Stimulated activated CD4-positive, alpha-beta T cell treated with anti-CD3 and anti-CD28 coated beads, Interleukin-1b, Interleukin-23, amount 100 ng/mL, for 4 hours (primary cell): ENCODE results near the gene BMX.

Experiments
- DNase-seq, 2 donors: peaks; one replicate each; pipeline ENCODE4 v3.0.0-alpha.2; 2020; ENCODE audit warnings: low read depth in 2 of 2

BMX gene

GRCh38 chrX:15507005-15507404, 6.4 kb downstream of the BMX start:
- DNase-seq, result no peak

- no peak for DNase-seq
These were observed 9.2 kb downstream of the BMX start for GRCh38 chrX:15509845-15510244.

GRCh38 chrX:15511563-15511962, 11.0 kb downstream of the BMX start:
- no peak for DNase-seq

- no peak for DNase-seq
These were observed 11.9 kb downstream of the BMX start for GRCh38 chrX:15512401-15512965.

- DNase-seq, result no peak
These were observed 13.7 kb downstream of the BMX start for GRCh38 chrX:15514279-15514678.

GRCh38 chrX:15515931-15516330, 15.3 kb downstream of the BMX start:
- no peak for DNase-seq

GRCh38 chrX:15522464-15522863, 21.9 kb downstream of the BMX start:
- DNase-seq, result no peak

- DNase-seq, result no peak
These were observed 22.5 kb downstream of the BMX start for GRCh38 chrX:15523088-15523487.

- no peak for DNase-seq
These were observed 23.8 kb downstream of the BMX start for GRCh38 chrX:15524417-15524816.

- no peak for DNase-seq
These were observed 25.2 kb downstream of the BMX start for GRCh38 chrX:15525664-15526416.

GRCh38 chrX:15529165-15529564, 28.6 kb downstream of the BMX start:
- DNase-seq, result no peak

GRCh38 chrX:15530318-15530717, 29.7 kb downstream of the BMX start:
- no peak for DNase-seq

GRCh38 chrX:15546745-15547144, 46.1 kb downstream of the BMX start:
- no peak for DNase-seq

- DNase-seq, result no peak
These were observed 46.7 kb downstream of the BMX start for GRCh38 chrX:15547356-15547755.

GRCh38 chrX:15549189-15550012, 48.8 kb downstream of the BMX start:
- DNase-seq, result no peak

GRCh38 chrX:15559227-15559626, 58.6 kb downstream of the BMX start:
- DNase-seq, result no peak

GRCh38 chrX:15560924-15561323, 60.3 kb downstream of the BMX start:
- no peak for DNase-seq

GRCh38 chrX:15563056-15563455, 62.4 kb downstream of the BMX start:
- DNase-seq, result no peak

GRCh38 chrX:15564981-15565579, 64.5 kb downstream of the BMX start:
- peak in 1 of 2 donors; percentile 2 for DNase-seq

GRCh38 chrX:15566244-15566643, 65.6 kb downstream of the BMX start:
- DNase-seq, result no peak

- no peak for DNase-seq
These were observed 66.7 kb downstream of the BMX start for GRCh38 chrX:15567267-15567666.

GRCh38 chrX:15567886-15568616, 67.4 kb downstream of the BMX start:
- no peak for DNase-seq
